ENCODE measurements around the gene PGLYRP3.
"Not testable (repeated sequence)": the region's sequence is repeated elsewhere in the genome, so short reads cannot be mapped to it uniquely, and the experiment has no call there.

PGLYRP3 gene

DNA sequence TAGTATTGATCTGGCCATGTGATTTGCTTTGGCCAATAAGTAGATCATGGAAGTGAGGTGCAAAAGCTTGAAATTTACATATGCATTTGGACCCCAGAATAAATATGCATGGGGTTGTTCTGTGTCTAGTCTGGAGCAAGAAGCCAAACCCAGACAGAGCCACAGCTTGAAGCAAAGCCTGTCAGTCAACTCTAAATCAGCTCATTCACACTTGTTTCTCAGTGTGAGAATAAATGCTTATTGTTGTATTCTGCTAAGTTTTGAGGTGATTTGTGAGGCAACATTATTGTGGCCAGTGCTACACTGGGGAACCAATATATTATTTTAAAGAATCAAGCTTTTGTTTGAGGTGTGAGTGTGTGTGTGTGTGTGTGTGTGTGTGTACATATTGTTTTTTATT, 12.2 kb upstream of the PGLYRP3 start:
- no peak for DNase-seq
- in situ Hi-C loops (cut with MboI; ENCODE audit: low pct_unique_long_range_greater_than_20kb, low sequenced_read_pairs): no loop called here

DNA sequence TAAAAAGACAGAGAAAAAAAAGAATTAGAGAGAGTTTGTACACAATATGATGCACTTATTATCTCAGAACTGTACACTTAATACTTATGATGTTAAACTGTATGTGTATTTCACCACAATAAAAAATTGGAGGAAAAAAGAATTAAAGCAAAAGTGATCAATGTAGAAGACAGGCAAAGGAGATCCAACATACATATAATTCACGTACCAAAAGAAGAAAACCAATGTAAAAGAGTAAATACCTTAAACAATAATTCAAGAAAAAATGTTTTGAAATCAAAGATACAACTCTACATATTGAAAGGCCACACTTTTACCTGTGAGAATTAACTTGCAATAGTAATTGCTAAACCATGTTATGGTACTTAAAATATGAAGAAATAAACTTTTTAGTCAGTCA, 9.8 kb upstream of the PGLYRP3 start:
- DNase-seq: no peak
- in situ Hi-C loops (cut with MboI; ENCODE audit: low pct_unique_long_range_greater_than_20kb, low sequenced_read_pairs): no loop called here

DNA sequence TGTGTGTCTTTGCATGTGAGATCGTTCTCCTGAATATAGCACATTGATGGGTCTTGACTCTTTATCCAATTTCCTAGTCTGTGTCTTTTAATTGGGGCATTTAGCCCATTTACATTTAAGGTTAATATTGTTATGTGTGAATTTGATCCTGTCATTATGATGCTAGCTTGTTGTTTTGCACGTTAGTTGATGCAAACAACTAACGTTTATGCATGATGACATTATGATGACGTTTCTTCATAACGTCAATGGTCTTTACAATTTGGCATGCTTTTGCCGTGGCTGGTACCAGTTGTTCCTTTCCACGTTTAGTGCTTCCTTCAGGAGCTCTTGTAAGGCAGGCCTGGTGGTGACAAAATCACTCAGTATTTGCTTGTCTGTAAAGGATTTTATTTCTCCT, 5.4 kb upstream of the PGLYRP3 start:
- DNase-seq; in situ Hi-C loops (cut with MboI; ENCODE audit: low pct_unique_long_range_greater_than_20kb, low sequenced_read_pairs): not testable (repeated sequence)

DNA sequence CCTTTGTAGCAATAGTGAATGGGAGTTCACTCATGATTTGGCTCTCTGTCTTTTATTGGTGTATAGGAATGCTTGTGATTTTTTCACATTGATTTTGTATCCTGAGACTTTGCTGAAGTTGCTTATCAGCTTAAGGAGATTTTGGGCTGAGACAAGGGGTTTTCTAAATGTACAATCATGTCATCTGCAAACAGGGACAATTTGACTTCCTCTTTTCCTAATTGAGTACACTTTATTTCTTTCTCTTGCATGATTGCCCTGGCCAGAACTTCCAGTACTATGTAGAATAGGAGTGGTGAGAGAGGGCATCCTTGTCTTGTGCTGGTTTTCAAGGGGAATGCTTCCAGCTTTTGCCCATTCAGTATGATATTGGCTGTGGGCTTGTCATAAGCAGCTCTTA, 3.3 kb upstream of the PGLYRP3 start:
- DNase-seq; in situ Hi-C loops (cut with MboI; ENCODE audit: low pct_unique_long_range_greater_than_20kb, low sequenced_read_pairs): not testable (repeated sequence)

DNA sequence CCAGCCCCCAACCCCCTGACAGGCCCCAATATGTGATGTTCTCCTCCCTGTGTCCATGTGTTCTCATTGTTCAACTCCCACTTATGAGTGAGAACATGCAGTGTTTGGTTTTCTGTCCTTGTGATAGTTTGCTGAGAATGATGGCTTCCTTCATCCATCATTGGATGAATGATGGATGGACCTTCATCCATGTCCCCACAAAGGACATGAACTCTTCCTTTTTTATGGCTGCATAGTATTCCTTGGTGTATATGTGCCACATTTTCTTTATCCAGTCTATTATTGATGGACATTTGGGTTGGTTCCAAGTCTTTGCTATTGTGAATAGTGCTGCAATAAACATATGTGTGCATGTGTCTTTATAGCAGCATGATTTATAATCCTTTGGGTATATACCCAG, 1.6 kb upstream of the PGLYRP3 start:
- in situ Hi-C loops (cut with MboI; ENCODE audit: low pct_unique_long_range_greater_than_20kb, low sequenced_read_pairs); DNase-seq: not testable (repeated sequence)

DNA sequence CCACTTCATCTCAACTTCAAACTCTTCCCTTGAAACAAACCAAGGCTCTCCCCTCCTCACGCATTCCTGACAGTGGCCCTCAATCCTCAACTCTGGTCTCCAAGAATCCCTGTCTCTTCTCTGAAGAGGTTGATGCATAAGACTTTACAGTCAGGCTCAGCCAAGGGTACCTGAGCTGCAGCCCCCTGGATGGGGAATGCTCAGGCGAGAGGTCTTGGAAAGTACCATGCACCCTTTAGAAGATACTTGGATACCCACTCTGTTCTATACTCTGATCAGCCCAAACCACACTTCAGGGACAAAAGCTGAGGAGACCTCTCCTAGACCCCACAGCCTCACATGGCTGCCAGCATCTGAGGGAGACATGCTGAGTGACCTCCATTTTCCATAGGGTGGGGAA, 536 bp upstream of the PGLYRP3 start:
- in situ Hi-C loops (cut with MboI; ENCODE audit: low pct_unique_long_range_greater_than_20kb, low sequenced_read_pairs): no loop called here

DNA sequence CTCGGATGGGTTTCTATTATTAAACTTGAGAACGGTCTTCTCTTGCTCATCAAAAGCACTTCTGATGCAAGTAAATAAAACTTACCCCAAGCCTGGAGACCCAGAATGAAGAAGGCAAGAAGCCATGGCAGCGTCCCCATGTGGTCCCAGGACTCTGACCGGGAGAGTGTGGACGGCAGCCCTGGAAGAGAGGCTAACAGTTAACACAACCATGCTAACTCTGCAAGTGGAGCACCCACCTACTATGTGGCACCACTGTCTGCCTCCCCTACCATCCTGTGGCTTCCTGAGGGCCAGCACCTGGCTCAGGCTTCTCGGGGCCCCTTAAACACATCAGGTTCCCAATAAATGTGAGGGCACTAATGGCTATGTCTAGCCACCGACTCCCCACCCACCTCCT, 2.2 kb downstream of the PGLYRP3 start:
- no peak for DNase-seq
- in situ Hi-C loops (cut with MboI; ENCODE audit: low pct_unique_long_range_greater_than_20kb, low sequenced_read_pairs): no loop called here

More for the DNA sequence above, 536 bp upstream of the PGLYRP3 start:
- no peak for DNase-seq

DNA sequence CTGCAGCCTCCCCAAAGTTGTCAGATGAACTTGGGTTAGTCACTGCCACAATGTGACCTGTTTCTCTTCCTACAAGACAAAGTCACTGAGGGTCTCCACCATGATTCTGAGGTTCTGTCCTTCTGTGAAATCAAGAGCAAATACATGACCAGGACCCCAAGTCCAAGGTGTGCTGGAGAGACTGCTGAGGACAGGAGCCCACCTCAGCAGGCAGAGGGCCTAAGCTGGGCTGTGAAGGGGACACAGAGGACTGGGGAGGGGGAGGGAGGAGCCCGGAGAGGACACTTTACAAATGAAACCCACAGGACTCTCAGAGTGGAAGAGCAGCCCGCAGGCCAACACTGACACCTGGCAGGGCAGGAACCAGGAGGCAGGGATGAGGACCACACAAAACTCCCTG, 3.3 kb downstream of the PGLYRP3 start:
- in situ Hi-C loops (cut with MboI; ENCODE audit: low pct_unique_long_range_greater_than_20kb, low sequenced_read_pairs): no loop called here
- DNase-seq: no peak

DNA sequence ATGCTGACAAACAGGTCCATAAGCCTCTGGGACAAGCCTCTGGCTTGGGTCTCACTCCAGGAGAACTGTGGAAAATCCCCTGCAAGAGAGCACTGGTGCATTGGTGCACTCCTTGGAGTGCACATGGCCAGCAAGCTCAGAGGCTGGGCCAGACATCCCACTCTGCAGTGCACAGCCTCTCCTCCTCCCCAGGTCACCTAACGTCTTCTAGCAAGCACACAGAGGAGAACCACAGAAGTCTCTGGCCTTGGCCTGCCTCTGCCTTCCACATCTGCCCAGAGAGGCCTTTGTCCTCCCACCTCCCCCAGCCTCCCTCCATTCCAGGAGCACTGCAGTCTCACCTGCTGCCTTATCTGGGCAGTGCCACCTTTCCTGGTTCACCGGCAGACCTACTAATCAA, 4.2 kb downstream of the PGLYRP3 start:
- in situ Hi-C loops (cut with MboI; ENCODE audit: low pct_unique_long_range_greater_than_20kb, low sequenced_read_pairs): no loop called here
- DNase-seq: no peak

DNA sequence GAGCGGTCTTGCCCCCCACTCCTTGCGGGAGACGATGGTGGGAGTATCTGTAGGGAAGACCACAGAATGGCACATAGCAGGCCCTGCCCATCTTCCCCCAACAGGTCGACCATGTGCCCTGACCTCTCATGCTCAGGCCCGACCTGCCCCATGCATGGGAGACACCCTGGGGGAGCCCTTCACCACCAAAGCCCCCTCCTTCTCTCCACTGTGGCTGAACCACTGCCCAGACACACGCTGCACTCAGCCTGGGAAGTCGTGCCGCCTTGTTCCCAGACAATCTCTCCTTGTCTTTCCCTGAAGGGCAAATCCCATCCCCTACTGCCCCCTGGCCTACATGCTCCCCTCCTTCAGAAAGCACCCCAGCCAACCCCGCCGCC, 5.5 kb downstream of the PGLYRP3 start:
- DNase-seq: no peak
- in situ Hi-C loops (cut with MboI; ENCODE audit: low pct_unique_long_range_greater_than_20kb, low sequenced_read_pairs): no loop called here

DNA sequence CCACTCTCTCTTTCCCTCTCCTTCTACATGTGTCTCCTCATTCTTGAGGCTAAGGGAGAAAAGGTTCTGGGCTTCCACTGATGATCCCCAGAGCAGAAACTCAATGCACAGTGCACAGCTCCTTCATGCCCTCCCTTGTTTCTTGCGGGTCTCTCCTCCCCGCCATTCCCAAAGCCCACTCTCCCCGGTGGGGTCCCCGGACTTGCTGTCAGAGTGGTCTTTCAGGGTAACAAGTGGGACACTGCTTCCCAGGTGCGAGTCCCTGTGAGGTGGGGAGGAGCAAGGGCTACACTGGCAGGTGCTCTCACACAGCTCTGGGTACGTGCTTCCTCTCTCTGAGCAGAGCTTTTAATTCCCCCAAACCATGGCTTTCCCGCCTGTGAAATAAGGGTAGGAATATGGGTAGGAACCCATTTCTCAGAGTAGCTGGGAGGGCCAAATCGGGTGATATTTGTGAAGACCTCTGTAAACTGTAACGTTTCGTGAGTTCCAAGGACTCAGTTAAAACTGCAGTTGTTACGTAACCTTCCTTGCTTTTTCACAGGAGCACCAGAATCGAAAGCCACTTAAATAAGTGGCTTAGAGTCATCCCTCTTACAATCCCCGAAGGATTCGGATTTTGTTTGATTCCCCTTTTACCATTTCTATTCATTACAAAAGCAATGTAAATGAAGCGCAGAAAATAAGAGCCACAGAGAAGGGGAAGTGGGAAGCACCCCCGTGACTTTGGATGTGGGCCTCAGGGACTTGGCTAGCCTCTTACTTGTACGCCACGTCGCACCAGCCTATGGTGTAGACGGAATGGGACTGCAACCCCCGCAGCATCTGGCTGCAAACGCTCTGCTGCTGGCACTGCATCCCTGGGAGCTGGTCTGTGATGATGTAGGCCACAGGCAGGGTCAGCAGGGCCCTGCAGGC, 6.2 kb downstream of the PGLYRP3 start:
- no peak for DNase-seq
- in situ Hi-C loops (cut with MboI; ENCODE audit: low pct_unique_long_range_greater_than_20kb, low sequenced_read_pairs): no loop called here

DNA sequence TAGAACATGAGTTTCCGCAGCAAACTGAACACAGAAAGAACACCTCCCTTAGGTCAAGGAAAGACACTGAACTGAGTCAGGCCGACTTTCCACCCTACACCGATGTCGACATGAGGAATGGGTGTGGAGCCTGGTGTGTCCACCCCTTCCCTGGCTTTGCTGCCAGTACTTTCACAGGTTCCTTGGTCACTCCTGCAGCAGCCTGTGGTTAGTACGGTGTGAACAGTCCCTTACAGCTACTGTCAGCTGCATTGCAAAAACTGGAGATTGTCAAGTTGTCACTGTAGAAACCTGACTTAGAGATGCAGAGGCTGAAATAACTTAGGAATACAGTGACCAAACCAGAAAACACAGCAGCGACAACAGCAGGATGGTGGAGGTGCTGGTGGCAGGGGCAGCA, 7.1 kb downstream of the PGLYRP3 start:
- no peak for DNase-seq

DNA sequence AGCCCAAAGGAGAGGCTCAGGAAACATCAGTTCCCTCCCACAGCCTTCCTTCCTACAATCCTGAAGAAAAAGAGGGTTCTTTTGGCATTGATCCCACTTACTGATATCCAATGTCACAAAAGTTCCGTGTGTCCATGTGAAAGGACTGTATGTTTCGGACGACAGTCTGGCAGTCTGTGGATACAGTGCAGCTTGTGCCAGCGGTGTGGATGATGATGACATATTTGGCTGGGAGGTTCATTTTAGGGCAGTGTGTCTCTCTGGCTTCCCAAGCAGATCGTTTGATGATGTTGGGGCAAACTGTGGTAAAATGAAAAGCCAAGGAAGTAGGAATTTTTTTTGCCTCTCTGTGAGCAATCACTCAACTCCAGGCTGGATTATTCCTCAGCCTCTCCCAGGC, 10.4 kb downstream of the PGLYRP3 start:
- DNase-seq: no peak
- in situ Hi-C loops (cut with MboI; ENCODE audit: low pct_unique_long_range_greater_than_20kb, low sequenced_read_pairs): no loop called here

More for the DNA sequence above, 7.1 kb downstream of the PGLYRP3 start:
- in situ Hi-C loops (cut with MboI; ENCODE audit: low pct_unique_long_range_greater_than_20kb, low sequenced_read_pairs): no loop called here

DNA sequence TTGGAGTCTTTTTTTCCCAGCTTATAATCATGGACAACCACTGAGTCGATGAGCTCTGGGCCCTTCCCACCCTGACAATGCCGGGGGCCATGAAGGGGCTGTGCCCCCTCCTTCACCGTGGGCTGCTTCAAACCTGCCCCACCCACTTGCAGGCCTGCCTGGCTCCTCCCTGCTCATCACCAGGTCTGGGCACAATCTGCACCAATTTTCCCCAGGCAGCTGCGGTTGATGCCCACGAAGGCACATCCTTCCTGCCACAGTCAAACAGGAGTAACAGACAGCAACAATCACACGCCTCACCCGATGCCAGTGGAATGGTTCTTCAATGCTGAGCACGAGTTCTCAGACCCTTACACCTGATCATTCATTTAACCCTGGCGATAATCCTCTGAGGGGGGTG, 18.9 kb downstream of the PGLYRP3 start:
- in situ Hi-C loops (cut with MboI; ENCODE audit: low pct_unique_long_range_greater_than_20kb, low sequenced_read_pairs): no loop called here
- peak; percentile 9 for DNase-seq

DNA sequence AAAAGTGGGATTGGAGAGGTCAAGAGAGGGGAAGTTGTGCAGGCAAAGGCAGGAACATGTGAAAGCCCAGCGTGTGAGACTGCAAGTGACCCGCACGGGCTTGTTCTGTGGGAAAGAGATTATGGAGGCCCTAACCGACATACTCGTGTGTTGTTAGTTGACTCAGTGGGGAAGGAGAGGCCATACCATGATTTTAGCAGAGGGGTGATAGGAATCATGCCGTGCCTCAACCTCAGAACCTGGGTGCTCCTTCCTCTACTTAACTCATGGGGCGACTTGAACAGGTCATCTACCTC, 19.3 kb downstream of the PGLYRP3 start:
- DNase-seq: peak; percentile 2
- in situ Hi-C loops (cut with MboI; ENCODE audit: low pct_unique_long_range_greater_than_20kb, low sequenced_read_pairs): no loop called here

DNA sequence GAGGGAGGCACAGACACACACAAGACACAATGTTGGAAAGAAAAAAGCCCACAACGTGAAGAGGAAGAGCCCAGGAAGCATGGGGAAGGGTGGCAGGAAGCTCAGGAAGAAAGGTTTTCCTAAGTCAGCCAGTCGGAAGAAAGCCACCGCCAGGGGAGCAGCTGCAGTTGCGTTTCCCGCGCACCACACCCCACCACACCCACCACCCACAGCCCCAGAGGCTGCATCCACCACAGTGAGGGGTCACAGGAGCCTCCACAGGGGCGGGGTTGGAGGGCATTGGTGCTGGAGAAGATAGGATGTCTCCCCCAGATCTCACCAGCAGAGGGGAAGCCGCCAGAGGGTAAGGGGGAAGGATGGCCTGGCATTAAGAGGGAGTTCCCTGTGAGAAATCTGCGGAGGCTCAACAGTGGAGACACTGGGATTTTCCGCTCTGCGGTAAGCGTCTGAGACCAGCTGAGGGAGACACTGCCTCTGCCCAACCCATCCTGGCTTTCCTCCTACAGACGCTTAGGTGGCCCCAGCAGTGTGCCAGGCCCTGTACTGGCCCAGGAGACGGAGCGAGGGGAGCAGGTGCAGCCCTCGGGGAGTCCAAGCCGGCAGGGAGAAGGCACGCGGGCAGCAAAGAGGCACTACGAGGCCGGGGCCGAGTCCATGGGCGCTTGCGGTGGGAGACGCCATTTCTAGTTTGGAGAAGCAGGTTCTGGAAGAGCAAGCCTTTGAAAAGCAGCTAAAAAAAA, 19.8 kb downstream of the PGLYRP3 start:
- no peak for DNase-seq
- in situ Hi-C loops (cut with MboI; ENCODE audit: low pct_unique_long_range_greater_than_20kb, low sequenced_read_pairs): no loop called here

DNA sequence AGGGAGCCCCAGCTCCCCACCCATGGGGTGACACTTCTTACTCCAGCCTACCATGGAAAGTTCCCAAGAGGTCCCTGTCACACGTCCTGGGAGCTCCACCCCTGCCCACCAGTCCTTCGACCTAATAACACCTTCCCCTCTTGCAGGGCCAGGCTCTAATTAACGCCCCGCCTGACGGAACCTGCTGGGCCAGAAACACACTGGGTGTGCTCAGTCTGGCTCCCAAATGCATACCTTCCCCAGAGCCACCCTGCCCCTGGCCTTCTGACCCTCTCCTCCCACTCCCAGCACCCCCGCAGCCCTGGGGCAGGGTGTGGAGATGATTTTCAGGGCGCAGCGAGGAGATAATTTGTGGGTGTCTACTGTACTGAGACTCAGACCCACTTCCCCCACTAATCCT, 20.6 kb downstream of the PGLYRP3 start:
- in situ Hi-C loops (cut with MboI; ENCODE audit: low pct_unique_long_range_greater_than_20kb, low sequenced_read_pairs): no loop called here

DNA sequence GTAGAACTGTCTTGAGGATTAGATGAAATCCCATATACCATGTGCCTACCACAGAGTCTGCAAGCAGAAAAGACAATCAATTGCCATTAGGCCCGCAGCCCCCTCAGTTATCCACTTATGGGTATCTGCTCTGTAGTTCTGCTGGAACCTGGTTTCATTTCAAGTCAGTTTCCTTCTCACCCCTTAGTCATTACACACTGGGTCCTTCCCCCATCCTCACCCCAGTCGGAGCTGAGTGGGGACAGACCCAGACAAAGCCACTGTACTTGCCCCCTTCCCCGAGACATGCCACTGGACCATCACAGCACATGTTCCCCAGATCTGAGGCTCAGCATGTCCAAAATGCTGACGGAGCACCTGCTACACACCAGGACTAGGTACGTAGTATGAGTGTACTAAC, 21.2 kb downstream of the PGLYRP3 start:
- in situ Hi-C loops (cut with MboI; ENCODE audit: low pct_unique_long_range_greater_than_20kb, low sequenced_read_pairs): no loop called here

More for the DNA sequence above, 20.6 kb downstream of the PGLYRP3 start:
- DNase-seq: no peak

DNA sequence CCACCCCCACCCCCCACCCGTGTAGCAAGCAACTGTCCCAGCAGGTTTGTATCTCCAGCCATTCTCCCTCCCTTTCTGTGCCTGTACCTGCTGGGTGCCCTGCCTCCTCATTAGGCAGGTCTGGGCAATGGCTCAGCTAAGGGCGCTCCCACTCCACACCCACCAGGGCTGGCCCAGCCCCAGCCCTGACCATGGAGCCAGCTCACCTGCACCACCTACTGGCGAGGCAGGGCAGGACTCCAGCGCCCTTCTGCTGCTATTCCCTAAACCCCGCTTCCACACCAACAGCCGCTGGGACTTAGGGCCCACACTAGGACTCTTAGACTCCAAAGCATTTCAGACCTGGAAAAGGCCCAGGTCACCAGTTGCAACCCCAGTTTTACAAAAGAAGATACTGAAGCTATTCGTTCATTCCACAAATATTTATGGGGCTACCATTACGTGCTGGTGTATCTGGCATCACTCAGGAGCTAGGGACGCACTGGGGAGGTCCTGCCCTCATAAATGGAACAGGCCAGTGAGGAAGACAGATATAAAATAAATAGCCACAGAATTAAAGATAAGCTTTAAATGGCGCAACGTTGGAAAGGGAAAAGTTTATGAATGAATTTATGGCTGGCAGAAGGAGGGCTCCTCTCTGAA, 24.0 kb downstream of the PGLYRP3 start:
- in situ Hi-C loops (cut with MboI; ENCODE audit: low pct_unique_long_range_greater_than_20kb, low sequenced_read_pairs): no loop called here
- peak; percentile 41 for DNase-seq

More for the DNA sequence above, 21.2 kb downstream of the PGLYRP3 start:
- DNase-seq: no peak

DNA sequence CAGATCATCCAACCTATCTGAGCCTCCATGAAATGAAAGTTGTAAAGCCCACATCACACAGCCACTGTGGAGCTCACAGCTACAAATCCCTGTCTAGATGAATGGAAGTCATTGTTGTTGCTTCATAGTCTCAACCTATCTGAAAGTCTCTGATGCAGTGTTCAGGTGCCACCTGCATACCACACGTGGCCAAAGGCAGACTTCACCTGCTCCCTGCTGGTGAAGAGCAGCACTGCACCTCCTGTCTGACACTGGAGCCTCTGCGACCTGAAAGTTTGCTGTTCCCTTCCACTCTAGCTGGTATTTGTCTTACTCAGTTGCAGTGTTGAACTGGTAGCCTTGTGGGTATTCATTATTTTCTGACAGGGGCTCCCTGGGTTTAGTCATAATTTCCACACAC, 34.9 kb downstream of the PGLYRP3 start:
- no peak for DNase-seq
- in situ Hi-C loops (cut with MboI; ENCODE audit: low pct_unique_long_range_greater_than_20kb, low sequenced_read_pairs): no loop called here

Measured in KBM-7 (cell line).